OCI-LY3 (cell line): ENCODE measurements around the gene XXYLT1.

Experiments used
- CTCF ChIP-seq: fragments of 200-600, 300-600 bp; sonication (generic); IDR thresholded peaks from 2 replicates; pipeline ENCODE4 v1.5.1; 2014; ENCODE audit warnings: antibody characterized with exemption, low read length, low read depth
- EZH2phosphoT487 ChIP-seq: fragments of 200-600 bp; shearing (Covaris generic); IDR thresholded peaks from 2 replicates; pipeline ENCODE4 v1.6.1; 2018; ENCODE audit warnings: antibody characterized with exemption, mixed run types, low read depth

GRCh38 chr3:195032955-195033354 is 238.0 kb downstream of the XXYLT1 start:
- TF ChIP-seq CTCF (no peak), EZH2phosphoT487 (no peak)
